Small intestine (tissue), 7 donors: ENCODE data around the gene PIGW. TPM values are rescaled to one million over a fixed set of nuclear protein-coding genes. Genes with fewer than 3 reads are reported as not detected.

Source experiments
- DNase-seq, 2 donors: peaks; one replicate each; pipeline versions ENCODE4 v3.0.0 to v3.0.0-alpha.2; 2013
- FAIRE-seq: peaks from 2 replicates; lab custom pipeline; 2012; peaks lifted over from hg19 to GRCh38; lab: Jason Lieb, UNC
- H3K27ac ChIP-seq, 3 donors: one replicate each; pipeline ENCODE4 v1.5.1; 2013; ENCODE audit warnings: low read length in 2 of 3, mild to moderate bottlenecking in 2 of 3, control low read depth in 1 of 3, inconsistent platforms in 1 of 3, low read depth in 1 of 3, moderate library complexity in 1 of 3
- H3K27me3 ChIP-seq, 3 donors: one replicate each; pipeline ENCODE4 v1.6.1; 2013; ENCODE audit warnings: low read length in 3 of 3, inconsistent platforms in 1 of 3; ENCODE audit not compliant: control insufficient read depth in 3 of 3, insufficient read depth in 3 of 3
- H3K36me3 ChIP-seq, 3 donors: one replicate each; pipeline ENCODE4 v1.6.1; 2013; ENCODE audit warnings: low read length in 3 of 3, inconsistent platforms in 1 of 3, low read depth in 1 of 3, mild to moderate bottlenecking in 1 of 3, moderate library complexity in 1 of 3; ENCODE audit not compliant: control insufficient read depth in 3 of 3, insufficient read depth in 2 of 3
- H3K4me1 ChIP-seq, 3 donors: one replicate each; pipeline ENCODE4 v1.6.1; 2013; ENCODE audit warnings: low read length in 2 of 3, inconsistent platforms in 1 of 3, low read depth in 1 of 3, mild to moderate bottlenecking in 1 of 3, moderate library complexity in 1 of 3; ENCODE audit not compliant: control insufficient read depth in 3 of 3, insufficient read depth in 2 of 3
- H3K4me3 ChIP-seq, 3 donors: one replicate each; pipeline ENCODE4 v1.5.1; 2013; ENCODE audit warnings: low read length in 3 of 3, control low read depth in 1 of 3, inconsistent platforms in 1 of 3, low read depth in 1 of 3, mild to moderate bottlenecking in 1 of 3, moderate library complexity in 1 of 3
- H3K9me3 ChIP-seq, 2 donors: one replicate each; pipeline ENCODE4 v1.6.1; 2013; ENCODE audit warnings: low read depth in 1 of 2, low read length in 1 of 2; ENCODE audit not compliant: control insufficient read depth in 2 of 2, insufficient read depth in 1 of 2
- WGBS, 3 donors: extraction: QIAGEN DNeasy Blood & Tissue Kit; methylation state at CpG; one replicate each; pipeline ENCODE4 v1.1.7; 2013; 5-methylcytosine and 5-hydroxymethylcytosine counted together
- polyA plus RNA-seq, 4 donors: library from polyadenylated mRNA; stranded (reverse) in 3 of 4; unstranded in 1 of 4; fragments of 200-250 nt in 3 of 4; fragments of 120-200 nt in 1 of 4; gene quantifications; one replicate each; pipeline versions ENCODE4 v1.2.1 to v1.2.3, GENCODE V29; 2013
- donor health status: healthy with polysubstance abuse.
- donor health status: control.
- donor health status: control.
- donor health status: Bipolar disorder and iron deficiency.
- donor health status: healthy.

The PIGW gene
- polyA plus RNA-seq, 4 donors: 2.5 to 9.0 (median 5.9) TPM

DNA sequence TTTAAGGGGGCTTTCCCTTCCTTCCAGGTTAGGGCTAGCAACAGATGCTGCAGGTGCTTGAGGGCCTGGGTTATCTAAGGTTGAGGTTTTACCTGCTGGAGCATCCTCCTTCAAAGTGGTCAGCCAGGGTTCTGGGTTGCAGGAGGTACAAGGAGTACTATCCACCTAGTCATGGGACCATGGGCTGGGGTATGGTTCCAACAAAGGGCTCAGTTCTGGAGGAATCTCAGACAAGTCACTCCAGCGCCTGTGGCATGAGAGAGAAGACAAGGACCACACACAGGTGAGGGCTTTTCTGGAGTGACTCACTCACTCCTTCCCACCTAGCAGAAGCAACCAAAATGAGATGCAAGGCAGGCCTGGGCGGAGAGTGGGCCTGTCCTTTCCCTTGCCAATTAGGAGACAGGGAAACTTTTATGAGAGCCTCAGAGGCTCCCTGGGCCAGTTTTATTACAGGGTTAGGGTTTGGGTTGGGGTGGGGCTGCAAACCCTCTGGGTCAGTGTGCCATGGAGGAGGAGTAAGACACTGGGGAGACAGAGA, 2.3 kb upstream of the PIGW start:
- peaks cover 6 to 50% (median 14%) of the 10 kb centered on the region in 3 donors for H3K36me3 ChIP-seq
- H3K27ac ChIP-seq: peak overlapping the region in 1 of 3 donors; percentile 5
- no peak for FAIRE-seq

DNA sequence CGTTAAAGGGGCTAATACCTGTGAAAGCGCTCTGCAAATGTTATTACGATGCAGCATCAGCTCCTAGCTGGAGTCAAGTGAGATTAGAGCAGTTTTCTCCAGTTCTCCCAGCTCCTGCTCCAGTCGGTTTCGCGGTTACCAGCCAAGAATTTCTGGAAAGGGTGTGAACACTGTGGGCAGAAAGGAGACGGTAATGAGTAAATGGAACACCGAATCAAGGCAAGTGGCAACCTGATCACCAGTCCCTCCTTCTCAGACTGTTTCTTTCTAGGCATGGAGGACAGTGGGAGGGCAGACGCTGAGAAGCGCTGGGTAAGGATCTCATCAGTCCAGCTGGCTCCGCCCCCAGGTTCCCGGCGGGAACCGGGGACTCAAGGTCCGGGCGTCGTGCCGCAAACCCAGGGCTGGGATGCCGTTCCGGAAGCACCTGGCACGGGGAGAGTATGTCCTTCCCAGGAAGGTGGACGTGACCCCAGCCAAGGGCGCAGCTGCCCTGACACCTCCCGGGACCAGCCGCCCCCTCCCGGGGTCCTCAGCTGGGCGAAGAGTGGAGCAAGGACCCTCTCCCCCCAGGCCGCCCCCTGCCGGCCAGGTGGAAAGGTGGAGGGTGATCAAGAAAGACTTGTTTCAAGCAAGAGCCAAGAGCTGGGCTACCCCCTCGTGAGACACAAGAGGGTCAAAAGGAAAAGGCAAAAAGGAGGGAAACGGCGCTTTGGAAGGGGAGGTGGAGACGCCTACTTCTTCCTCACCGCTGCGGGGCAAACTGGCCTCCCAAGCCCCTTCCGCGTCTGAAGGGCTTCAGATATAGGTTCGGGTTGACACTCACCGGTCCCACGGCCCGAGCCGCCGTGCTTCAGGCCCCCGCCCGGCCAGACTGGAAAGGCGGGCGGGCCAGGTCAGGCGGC, 600 bp upstream of the PIGW start:
- Histone ChIP-seq H3K27ac (peak overlapping the region; percentile 95 to 100 (median 97)), H3K27me3 (no peaks in the 10 kb centered on the region), H3K4me1 (peaks cover 0 to 7% (median 2%) of the 10 kb centered on the region in 3 donors), H3K9me3 (no peaks in the 10 kb centered on the region), H3K4me3 (peak overlapping the region; percentile 65 to 94 (median 88)), H3K36me3 (peaks cover 6 to 39% (median 8%) of the 10 kb centered on the region in 3 donors)
- DNase-seq (peak; percentile 86 to 92), FAIRE-seq (no peak)
- WGBS, 3 donors: 4 to 7% (median 6%) methylated on average over 46 to 48 of the region's 48 CpGs

More for the DNA sequence above, 2.3 kb upstream of the PIGW start:
- Histone ChIP-seq H3K27me3 (no peaks in the 10 kb centered on the region), H3K4me1 (peaks cover 0 to 7% (median 2%) of the 10 kb centered on the region in 3 donors), H3K4me3 (no peak overlapping the region), H3K9me3 (no peaks in the 10 kb centered on the region)
- DNase-seq: no peak
- 92 to 96% (median 96%) methylated on average over 2 of the region's 2 CpGs for WGBS, 3 donors

DNA sequence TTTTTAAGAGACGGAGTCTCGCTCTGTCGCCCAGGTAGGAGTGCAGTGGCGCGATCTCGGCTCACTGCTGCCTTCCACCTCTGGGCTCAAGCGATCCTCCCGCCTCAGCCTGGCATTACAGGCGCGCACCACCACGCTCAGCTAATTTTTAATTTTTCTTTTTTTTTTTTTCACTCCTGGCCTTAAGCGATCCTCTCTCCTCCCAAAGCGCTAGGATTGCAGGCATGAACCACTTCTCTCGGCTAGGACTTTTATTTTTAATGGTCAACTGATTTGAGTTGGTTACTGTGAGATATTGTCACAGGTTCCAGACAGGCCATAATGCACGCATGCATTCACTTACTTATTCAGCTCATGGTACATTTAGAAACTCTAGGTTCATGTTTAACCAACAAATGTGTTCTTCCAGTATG, 888 bp downstream of the PIGW start:
- WGBS, 3 donors: 4 to 9% (median 6%) methylated on average over 15 of the region's 15 CpGs
- Histone ChIP-seq H3K27me3 (no peaks in the 10 kb centered on the region), H3K4me1 (peaks cover 0 to 7% (median 2%) of the 10 kb centered on the region in 3 donors), H3K4me3 (peak overlapping the region; percentile 43 to 94 (median 88)), H3K9me3 (no peaks in the 10 kb centered on the region), H3K27ac (peak overlapping the region; percentile 95 to 100 (median 97)), H3K36me3 (peaks cover 6 to 34% (median 6%) of the 10 kb centered on the region in 3 donors)
- FAIRE-seq (no peak), DNase-seq (no peak)

DNA sequence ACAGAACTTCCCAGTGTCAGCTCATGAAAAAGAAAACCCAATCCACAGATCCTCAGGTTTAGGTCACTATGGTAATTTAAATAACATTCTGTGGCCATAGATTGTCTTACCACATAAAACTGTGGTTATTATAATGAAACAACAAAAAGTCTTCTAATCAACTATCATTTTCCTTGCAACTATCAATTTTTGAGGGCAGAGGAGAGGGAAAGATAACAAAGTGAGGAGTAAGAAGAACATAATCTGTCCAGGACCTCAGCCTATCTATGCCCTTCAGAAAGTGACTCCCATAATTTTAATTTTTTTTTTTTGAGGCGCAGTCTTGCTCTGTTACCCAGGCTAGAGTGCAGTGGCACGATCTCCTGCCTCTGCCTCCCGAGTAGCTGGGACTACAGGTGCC, 5.9 kb downstream of the PIGW start:
- Histone ChIP-seq H3K27ac (no peak overlapping the region), H3K4me3 (no peak overlapping the region), H3K4me1 (peaks cover 2 to 4% (median 4%) of the 10 kb centered on the region in 3 donors), H3K36me3 (peaks cover 0 to 6% (median 6%) of the 10 kb centered on the region in 3 donors), H3K9me3 (no peaks in the 10 kb centered on the region), H3K27me3 (no peaks in the 10 kb centered on the region)
- FAIRE-seq: no peak
- no peak for DNase-seq
- 91 to 97% (median 97%) methylated on average over 3 of the region's 3 CpGs for WGBS, 3 donors

DNA sequence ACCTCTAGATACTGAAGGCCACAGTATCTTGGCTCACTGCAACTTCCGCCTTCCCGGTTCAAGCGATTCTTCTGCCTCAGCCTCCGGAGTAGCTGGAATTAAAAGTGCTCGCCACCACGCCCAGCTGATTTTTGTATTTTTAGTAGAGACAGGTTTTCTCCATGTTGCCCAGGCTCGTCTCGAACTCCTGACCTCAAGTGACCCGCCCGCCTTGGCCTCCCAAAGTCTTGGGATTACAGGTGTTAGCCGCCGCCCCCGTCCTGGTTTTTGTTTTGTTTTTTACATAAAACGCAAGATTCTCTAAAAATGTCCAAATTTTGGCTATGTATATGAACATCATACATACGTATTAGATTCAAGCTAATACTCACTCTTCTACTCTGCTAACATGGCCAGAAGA, 8.0 kb downstream of the PIGW start:
- FAIRE-seq (no peak), DNase-seq (no peak)

DNA sequence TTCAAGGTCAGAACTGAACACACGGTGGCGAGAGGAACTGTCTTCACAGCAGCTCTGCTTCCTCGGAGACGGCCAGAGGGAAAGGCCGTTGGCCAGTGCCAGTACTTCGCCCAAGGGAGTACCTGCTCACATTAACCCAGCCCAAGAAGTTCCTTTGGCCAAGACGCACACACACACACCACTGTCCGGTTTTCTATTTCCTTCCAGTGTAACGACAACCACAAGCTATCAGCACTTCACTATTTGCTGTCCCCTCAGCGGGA, 9.2 kb downstream of the PIGW start:
- FAIRE-seq: no peak
- 0% methylated on average over 10 of the region's 10 CpGs for WGBS, 3 donors
- peak; percentile 69 to 75 for DNase-seq

More for the DNA sequence above, 8.0 kb downstream of the PIGW start:
- H3K36me3 ChIP-seq: peaks cover 0 to 6% (median 1%) of the 10 kb centered on the region in 3 donors
- H3K4me3 ChIP-seq: no peak overlapping the region
- H3K27ac ChIP-seq: no peak overlapping the region
- H3K4me1 ChIP-seq: peaks cover 1 to 5% (median 4%) of the 10 kb centered on the region in 3 donors
- no peaks in the 10 kb centered on the region for H3K9me3 ChIP-seq
- no peaks in the 10 kb centered on the region for H3K27me3 ChIP-seq
- WGBS, 3 donors: 95 to 97% (median 96%) methylated on average over 15 of the region's 15 CpGs

DNA sequence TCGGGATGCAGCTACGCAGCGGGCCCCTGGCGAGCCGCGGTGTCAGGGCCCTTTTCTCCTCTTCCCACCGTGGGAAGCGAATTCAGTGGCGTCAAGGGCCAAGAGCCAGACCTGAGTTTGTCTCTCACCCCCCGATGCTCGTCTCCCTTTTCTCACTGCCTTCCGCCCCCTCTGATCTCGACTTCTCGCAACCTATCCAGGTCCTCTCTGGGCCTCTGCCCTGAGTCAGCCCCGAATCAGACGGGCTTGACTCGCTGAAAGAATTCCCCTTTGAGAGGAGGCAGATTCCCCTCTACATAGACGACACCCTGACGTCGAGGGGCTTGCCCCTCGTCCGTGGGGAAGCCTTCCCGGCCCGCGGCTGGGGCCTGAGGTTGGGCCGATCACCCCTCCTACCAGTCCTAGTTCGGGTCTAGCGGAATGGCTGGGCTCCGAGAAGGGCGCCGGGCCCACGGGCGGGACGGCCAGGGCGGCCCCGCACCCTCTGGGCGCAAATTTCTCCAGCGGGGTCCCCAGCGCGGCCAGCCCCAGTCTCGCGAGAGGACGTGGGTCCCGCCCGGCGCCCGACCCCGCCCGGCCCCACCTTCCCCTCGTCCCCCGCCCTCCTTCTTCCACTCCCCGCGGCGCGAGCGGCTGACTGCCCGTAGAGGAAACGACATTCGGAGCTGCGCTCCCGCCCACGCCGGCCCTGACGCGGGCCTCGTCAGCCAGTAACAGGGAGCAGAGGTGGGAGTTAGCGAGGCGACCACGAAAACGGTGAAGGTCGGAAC, 9.7 kb downstream of the PIGW start, which contains the start of gene GGNBP2:
Gene GGNBP2, plus strand, starts transcription at position 613 of the 770 bp plus-strand sequence. CDS start 806 bp downstream, outside the sequence.
- WGBS, 3 donors: 0 to 1% (median 0%) methylated on average over 58 to 71 of the region's 71 CpGs
- FAIRE-seq (no peak), DNase-seq (peak; percentile 93 to 96)
- Histone ChIP-seq H3K4me3 (peak within 1 kb of the TSS; percentile 75 to 99 (median 89)), H3K36me3 (peaks cover 2 to 3% (median 3%) of the 10 kb centered on the region in 3 donors), H3K9me3 (no peaks in the 10 kb centered on the region), H3K4me1 (peaks cover 2 to 15% (median 4%) of the 10 kb centered on the region in 3 donors), H3K27me3 (no peaks in the 10 kb centered on the region), H3K27ac (peak within 1 kb of the TSS; percentile 95 to 99 (median 98))

More for the DNA sequence above, 9.2 kb downstream of the PIGW start:
- no peaks in the 10 kb centered on the region for H3K27me3 ChIP-seq
- H3K27ac ChIP-seq: peak overlapping the region; percentile 94 to 99 (median 98)
- peaks cover 2 to 3% (median 3%) of the 10 kb centered on the region in 3 donors for H3K36me3 ChIP-seq
- H3K4me1 ChIP-seq: peaks cover 2 to 15% (median 4%) of the 10 kb centered on the region in 3 donors
- H3K9me3 ChIP-seq: no peaks in the 10 kb centered on the region
- H3K4me3 ChIP-seq: peak overlapping the region; percentile 75 to 99 (median 89)

DNA sequence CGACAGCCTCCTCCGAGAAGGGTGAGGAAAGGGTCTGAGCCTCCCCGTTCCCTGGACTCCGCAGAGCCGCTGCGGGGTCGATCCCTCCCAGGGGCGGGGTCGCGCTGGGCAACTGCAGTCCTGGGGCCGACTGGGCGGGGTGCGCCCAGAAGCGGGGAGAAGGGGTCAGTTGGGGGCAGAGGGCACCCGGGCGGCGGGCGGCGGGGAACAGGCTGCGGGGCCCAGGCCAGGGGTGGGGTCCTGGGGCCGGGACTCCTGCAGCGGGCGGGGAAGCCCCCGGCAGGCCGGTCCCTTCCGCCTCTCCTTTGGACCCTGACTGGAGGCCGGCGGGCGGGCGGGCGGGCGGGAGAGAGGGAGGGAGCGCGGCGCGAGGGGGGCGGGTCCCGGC, 10.3 kb downstream of the PIGW start:
- peaks cover 2 to 3% (median 2%) of the 10 kb centered on the region in 3 donors for H3K36me3 ChIP-seq
- DNase-seq (no peak), FAIRE-seq (no peak)
- H3K4me1 ChIP-seq: peaks cover 2 to 15% (median 4%) of the 10 kb centered on the region in 3 donors
- peak overlapping the region; percentile 94 to 99 (median 98) for H3K27ac ChIP-seq
- H3K9me3 ChIP-seq: no peaks in the 10 kb centered on the region
- H3K4me3 ChIP-seq: peak overlapping the region; percentile 75 to 99 (median 89)
- no peaks in the 10 kb centered on the region for H3K27me3 ChIP-seq
- 0 to 2% (median 1%) methylated on average over 9 to 38 of the region's 38 CpGs for WGBS, 3 donors
